Measurements from ENCODE around the gene NSL1. TPM values are rescaled to one million over a fixed set of nuclear protein-coding genes. Genes with fewer than 3 reads are reported as not detected.
A peak's percentile ranks its signal among the peaks of the same experiment; 100 is the strongest.
"Not testable (repeated sequence)": the region's sequence is repeated elsewhere in the genome, so short reads cannot be mapped to it uniquely, and the experiment has no call there.

The NSL1 gene
- total and polyA plus RNA-seq, 2 experiments from 2014 or later = 41.4 to 44.8 TPM

DNA sequence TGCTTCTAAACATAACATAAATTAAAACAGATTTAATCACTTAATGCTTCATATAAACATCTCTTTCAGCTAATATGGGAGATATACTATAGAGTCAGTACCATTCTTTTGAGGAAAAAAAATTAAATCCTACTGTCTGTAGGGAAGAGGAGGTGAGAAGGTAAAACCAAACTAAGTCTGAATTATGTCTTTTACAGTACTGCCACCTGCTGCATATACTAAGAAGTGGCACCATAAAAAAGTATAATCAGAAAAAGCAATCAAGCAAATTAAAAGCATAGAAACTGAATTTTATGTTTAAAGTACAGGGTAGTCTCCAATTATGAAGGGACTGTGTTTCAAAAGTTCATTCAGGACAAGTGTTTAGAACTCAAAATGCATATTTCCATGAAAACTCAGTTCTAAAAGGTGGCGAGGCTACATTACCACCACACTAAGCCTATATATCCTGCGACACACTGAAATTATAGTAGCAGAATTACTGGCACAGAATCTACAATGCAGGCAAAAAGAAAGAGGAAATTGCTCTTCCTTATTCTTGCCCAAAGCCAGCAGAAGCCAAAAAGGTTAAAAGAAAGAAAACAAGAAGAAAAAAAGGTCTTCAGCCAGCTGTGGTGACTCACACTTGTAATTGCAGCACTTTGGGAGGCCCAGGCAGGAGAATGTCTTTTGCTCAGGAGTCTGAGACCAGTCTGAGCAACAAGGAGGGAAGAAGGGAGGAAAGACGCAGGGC is 9.0 kb downstream of the NSL1 start:
- Histone ChIP-seq H3K27ac (no peak overlapping the region), H3K36me3 (peaks cover 41% of the 10 kb centered on the region), H3K27me3 (no peaks in the 10 kb centered on the region), H3K9me3 (ENCODE audit: low read depth) (no peaks in the 10 kb centered on the region), H3K4me3 (no peak overlapping the region), H3K4me1 (ENCODE audit: low read depth) (no peaks in the 10 kb centered on the region)
- TF ChIP-seq, protein P1, sequence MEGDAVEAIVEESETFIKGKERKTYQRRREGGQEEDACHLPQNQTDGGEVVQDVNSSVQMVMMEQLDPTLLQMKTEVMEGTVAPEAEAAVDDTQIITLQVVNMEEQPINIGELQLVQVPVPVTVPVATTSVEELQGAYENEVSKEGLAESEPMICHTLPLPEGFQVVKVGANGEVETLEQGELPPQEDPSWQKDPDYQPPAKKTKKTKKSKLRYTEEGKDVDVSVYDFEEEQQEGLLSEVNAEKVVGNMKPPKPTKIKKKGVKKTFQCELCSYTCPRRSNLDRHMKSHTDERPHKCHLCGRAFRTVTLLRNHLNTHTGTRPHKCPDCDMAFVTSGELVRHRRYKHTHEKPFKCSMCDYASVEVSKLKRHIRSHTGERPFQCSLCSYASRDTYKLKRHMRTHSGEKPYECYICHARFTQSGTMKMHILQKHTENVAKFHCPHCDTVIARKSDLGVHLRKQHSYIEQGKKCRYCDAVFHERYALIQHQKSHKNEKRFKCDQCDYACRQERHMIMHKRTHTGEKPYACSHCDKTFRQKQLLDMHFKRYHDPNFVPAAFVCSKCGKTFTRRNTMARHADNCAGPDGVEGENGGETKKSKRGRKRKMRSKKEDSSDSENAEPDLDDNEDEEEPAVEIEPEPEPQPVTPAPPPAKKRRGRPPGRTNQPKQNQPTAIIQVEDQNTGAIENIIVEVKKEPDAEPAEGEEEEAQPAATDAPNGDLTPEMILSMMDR (IDR thresholded peaks at IDR 0.05; ENCODE audit: low read depth, low read length) = peak; percentile 63
- DNase-seq (ENCODE audit: low read depth in 1 of 2, low spot score in 1 of 2) = peak in 1 of 2 donors; percentile 52

DNA sequence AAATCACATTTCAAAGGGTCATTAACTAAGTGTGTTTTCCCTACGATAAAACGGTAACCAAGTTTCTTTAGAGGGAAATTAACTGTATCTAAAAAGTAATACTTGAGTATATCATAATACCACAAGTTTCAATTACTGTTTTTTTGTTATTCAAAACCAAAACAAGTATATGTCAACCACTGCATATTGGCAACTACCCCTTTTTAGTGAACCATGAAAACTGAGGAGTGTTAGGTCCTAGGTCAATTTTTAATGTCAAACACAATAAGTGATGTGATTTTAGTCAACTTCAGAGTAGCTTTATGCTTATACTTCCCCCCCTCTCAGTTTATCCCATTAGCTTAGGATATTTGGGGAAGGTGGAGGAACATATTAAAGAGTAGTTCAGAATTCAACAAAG is 10.4 kb downstream of the NSL1 start:
- TF ChIP-seq, protein P1 (IDR thresholded peaks at IDR 0.05; ENCODE audit: low read depth, low read length) = no peak
- Histone ChIP-seq H3K36me3 (peaks cover 36% of the 10 kb centered on the region), H3K4me3 (no peak overlapping the region), H3K9me3 (ENCODE audit: low read depth) (no peaks in the 10 kb centered on the region), H3K27me3 (no peaks in the 10 kb centered on the region), H3K4me1 (ENCODE audit: low read depth) (no peaks in the 10 kb centered on the region), H3K27ac (no peak overlapping the region)
- no peak for DNase-seq (ENCODE audit: low read depth in 1 of 2, low spot score in 1 of 2)

DNA sequence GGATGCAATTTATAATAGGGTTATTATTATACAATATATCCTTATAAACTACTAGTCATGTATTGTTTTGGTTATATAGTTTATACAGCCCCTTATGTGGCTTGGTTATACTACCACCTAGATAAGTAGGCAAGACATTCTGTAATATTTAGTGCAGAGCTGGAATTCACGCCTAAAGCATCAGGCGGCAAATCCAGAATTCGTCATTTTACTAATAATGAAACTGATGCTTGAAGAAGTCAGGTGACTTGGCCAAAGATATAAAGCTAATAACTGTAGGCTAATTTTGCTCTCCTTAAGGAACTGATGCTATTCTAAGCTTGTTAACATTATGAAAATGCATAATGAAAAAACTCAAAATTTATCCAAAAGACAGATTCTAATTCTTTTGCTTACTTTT is 10.8 kb downstream of the NSL1 start:
- no peak overlapping the region for H3K4me3 ChIP-seq
- peaks cover 33% of the 10 kb centered on the region for H3K36me3 ChIP-seq
- TF ChIP-seq, protein P1 (IDR thresholded peaks at IDR 0.05; ENCODE audit: low read depth, low read length) = no peak
- H3K9me3 ChIP-seq (ENCODE audit: low read depth) = no peaks in the 10 kb centered on the region
- no peaks in the 10 kb centered on the region for H3K27me3 ChIP-seq
- H3K4me1 ChIP-seq (ENCODE audit: low read depth) = no peaks in the 10 kb centered on the region
- H3K27ac ChIP-seq = no peak overlapping the region
- DNase-seq (ENCODE audit: low read depth in 1 of 2, low spot score in 1 of 2) = no peak

DNA sequence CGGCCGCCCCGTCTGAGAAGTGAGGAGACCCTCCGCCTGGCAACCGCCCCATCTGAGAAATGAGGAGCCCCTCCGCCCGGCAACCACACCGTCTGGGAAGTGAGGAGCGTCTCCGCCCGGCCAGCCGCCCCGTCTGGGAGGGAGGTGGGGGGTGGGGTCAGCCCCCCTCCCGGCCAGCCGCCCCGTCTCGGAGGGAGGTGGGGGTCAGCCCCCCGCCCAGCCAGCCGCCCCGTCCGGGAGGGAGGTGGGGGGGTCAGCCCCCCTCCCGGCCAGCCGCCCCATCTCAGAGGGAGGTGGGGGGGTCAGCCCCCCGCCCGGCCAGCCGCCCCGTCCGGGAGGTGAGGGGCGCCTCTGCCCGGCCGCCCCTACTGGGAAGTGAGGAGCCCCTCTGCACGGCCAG is 12.5 kb downstream of the NSL1 start:
- not testable (repeated sequence) for H3K9me3 ChIP-seq (ENCODE audit: low read depth); H3K27me3 ChIP-seq; H3K4me3 ChIP-seq; H3K27ac ChIP-seq; DNase-seq (ENCODE audit: low read depth in 1 of 2, low spot score in 1 of 2); H3K4me1 ChIP-seq (ENCODE audit: low read depth)
- peaks cover 25% of the 10 kb centered on the region for H3K36me3 ChIP-seq

DNA sequence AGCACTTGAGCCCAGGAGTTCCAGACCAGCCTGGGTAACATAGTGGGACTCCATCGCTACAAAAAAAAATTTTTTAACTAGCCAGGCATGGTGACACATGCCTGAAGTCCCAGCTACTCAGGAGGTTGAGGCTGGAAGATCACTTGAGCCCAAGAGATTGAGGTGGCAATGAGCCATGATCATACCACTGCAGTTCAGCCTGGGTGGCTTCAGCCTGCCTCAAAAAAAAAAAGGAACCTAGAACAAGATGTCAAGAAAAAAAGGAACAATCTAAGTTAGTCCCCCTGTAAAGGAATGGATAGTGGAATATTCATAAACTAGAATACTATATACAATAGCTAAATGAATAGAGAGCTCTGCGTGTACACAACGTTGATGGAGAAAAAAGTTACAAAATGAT is 14.4 kb downstream of the NSL1 start:
- no peak for DNase-seq (ENCODE audit: low read depth in 1 of 2, low spot score in 1 of 2)
- Histone ChIP-seq H3K27ac (no peak overlapping the region), H3K36me3 (peaks cover 16% of the 10 kb centered on the region), H3K27me3 (no peaks in the 10 kb centered on the region), H3K4me1 (ENCODE audit: low read depth) (no peaks in the 10 kb centered on the region), H3K4me3 (no peak overlapping the region), H3K9me3 (ENCODE audit: low read depth) (no peaks in the 10 kb centered on the region)
- TF ChIP-seq, protein P1 (IDR thresholded peaks at IDR 0.05; ENCODE audit: low read depth, low read length) = no peak

DNA sequence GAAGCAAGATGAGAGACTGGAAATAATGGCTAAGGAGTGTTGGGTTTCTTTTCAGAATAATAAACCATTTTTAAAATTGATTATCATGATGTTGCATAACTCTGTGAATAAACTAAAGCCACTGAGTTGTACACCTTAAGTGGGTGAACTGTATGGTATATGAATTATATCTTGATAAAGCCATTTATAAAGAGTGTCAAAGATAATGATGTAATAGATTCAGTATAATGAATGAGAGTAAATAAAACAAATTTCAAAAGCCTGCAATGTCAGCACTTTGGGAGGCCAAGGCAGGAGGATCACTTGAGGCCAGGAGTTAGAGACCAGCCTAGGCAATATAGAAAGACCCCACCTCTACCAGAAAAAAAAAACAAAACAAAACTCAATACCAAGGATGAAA is 16.3 kb downstream of the NSL1 start:
- no peak for DNase-seq (ENCODE audit: low read depth in 1 of 2, low spot score in 1 of 2)
- Histone ChIP-seq H3K27me3 (no peaks in the 10 kb centered on the region), H3K4me1 (ENCODE audit: low read depth) (no peaks in the 10 kb centered on the region), H3K36me3 (no peaks in the 10 kb centered on the region), H3K4me3 (no peak overlapping the region), H3K9me3 (ENCODE audit: low read depth) (no peaks in the 10 kb centered on the region), H3K27ac (no peak overlapping the region)
- TF ChIP-seq, protein P1 (IDR thresholded peaks at IDR 0.05; ENCODE audit: low read depth, low read length) = no peak

All from cardiac muscle cell (in vitro differentiated cells and primary cell).